Bone marrow (tissue), 2 donors: ENCODE data around the gene HLA-E.
"Not testable (repeated sequence)": the region's sequence is repeated elsewhere in the genome, so short reads cannot be mapped to it uniquely, and the experiment has no call there.

Source experiments
- DNase-seq, 2 donors: peaks; one replicate each; lab custom pipeline; 2025; lab: John Stamatoyannopoulos, UW

HLA-E gene

GRCh38 chr6:30507849-30508827, 18.8 kb downstream of the HLA-E start:
- peak in 1 of 2 donors; percentile 10 for DNase-seq

GRCh38 chr6:30508890-30509736, 19.8 kb downstream of the HLA-E start:
- DNase-seq = peak in 1 of 2 donors; percentile 93

GRCh38 chr6:30510419-30511168, 21.3 kb downstream of the HLA-E start:
- DNase-seq = no peak

- no peak for DNase-seq
These were observed 21.8 kb downstream of the HLA-E start for GRCh38 chr6:30511169-30511546.

- no peak for DNase-seq
These were observed 24.1 kb downstream of the HLA-E start for GRCh38 chr6:30513451-30513850.

GRCh38 chr6:30515106-30515505, 25.8 kb downstream of the HLA-E start:
- DNase-seq = no peak

- DNase-seq = peak; percentile 62 to 99
These were observed 26.8 kb downstream of the HLA-E start for GRCh38 chr6:30515944-30516753.

GRCh38 chr6:30516754-30517076, 27.4 kb downstream of the HLA-E start:
- DNase-seq = not testable (repeated sequence)

GRCh38 chr6:30517767-30518504, 28.6 kb downstream of the HLA-E start:
- DNase-seq = not testable (repeated sequence)

GRCh38 chr6:30518505-30519145, 29.3 kb downstream of the HLA-E start:
- DNase-seq = not testable (repeated sequence)

GRCh38 chr6:30520522-30520921, 31.2 kb downstream of the HLA-E start:
- DNase-seq = no peak

- not testable (repeated sequence) for DNase-seq
These were observed 31.8 kb downstream of the HLA-E start for GRCh38 chr6:30521082-30521481.

- not testable (repeated sequence) for DNase-seq
These were observed 32.6 kb downstream of the HLA-E start for GRCh38 chr6:30521952-30522351.

- not testable (repeated sequence) for DNase-seq
These were observed 37.1 kb downstream of the HLA-E start for GRCh38 chr6:30526444-30526843.

- not testable (repeated sequence) for DNase-seq
These were observed 40.1 kb downstream of the HLA-E start for GRCh38 chr6:30529349-30529875.

- DNase-seq = peak in 1 of 2 donors; percentile 40
These were observed 40.7 kb downstream of the HLA-E start for GRCh38 chr6:30530014-30530413.

GRCh38 chr6:30533460-30534294, 44.4 kb downstream of the HLA-E start:
- DNase-seq = peak in 1 of 2 donors; percentile 61

GRCh38 chr6:30537931-30538330, 48.6 kb downstream of the HLA-E start:
- DNase-seq = no peak
